Measurements from ENCODE around the gene TTYH2. TPM values are rescaled to one million over a fixed set of nuclear protein-coding genes. Genes with fewer than 3 reads are reported as not detected.
A peak's percentile ranks its signal among the peaks of the same experiment; 100 is the strongest.

TTYH2 gene
- total RNA-seq, 1 donor from 2014 or later, result 0.79 TPM

DNA sequence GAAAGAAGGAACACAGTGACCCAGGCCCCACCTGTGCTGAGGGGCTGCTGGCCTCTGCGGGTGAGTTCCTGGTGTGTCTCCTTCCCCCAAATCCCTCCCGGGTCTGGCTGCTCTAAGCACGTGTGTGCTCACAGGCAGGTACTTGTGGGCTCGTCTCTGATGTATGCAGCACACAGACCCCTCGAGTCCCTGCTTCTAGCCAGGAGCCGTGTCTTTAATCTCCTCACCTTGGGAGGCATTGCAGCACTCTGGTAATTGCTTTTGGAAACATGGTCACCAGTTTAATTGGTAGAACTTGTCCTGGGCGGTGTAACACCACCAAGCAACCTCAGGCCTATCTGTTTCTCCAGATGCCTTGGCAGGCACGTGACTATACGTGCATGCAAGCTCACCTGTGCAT is 18.7 kb upstream of the TTYH2 start:
- no peak for DNase-seq (ENCODE audit: low read depth, low spot score)

DNA sequence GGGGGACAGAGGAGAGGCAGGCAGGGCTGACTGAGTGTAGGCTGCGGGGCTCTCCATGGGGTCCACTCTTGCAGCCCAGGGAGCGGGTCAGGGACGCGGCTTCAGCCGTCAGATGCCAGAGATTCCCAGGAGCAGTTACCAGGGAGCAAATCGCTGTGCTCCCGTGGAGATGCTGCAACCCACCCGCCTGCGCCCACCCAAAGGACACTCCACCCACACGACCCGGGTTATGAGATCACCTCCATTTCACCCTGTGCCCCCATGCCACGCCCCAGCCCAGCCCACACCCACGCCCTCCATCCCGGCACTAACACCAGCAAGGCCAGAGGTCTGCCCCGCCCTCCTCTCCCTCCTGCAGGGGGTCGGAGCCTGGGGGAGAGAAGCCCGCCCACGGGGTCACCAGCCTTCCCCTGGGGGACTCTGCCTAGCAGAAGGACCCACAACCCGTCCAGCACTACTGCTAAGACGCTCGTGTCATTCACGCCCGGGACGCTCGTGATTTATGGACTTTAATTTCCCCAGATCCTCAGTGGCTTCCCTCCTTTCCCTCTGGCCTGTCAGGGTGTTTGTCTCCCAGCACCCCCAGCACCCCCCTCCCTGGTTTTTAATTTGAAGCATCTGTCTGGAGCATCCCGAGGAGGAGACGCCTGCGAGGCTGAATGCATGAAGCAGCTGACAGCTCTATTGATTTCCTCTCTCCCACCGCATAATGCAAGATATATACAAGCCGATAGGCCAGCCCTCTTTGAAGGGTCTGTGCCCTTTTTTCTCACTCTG is 16.6 kb upstream of the TTYH2 start:
- DNase-seq (ENCODE audit: low read depth, low spot score), result no peak

DNA sequence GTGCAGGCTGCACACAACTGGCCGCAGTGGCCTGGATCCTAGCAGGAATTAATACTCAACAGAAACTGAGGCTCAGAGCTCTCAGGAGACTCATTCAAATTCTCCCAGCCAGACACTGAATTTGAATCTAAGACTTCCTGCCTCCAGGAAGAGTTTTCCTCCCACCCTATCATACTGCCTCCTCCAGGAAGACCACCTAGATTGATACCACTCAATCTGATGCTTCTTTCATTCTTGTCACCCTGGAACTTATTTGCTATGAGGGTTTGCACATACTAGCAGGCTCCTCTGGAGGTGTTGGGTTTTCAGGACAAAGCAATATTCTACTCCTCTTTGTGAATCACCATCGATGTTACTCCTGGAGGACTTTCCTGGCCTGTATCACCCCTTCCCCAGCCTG is 15.6 kb upstream of the TTYH2 start:
- no peak for DNase-seq (ENCODE audit: low read depth, low spot score)

GRCh38 chr17:74198694-74199093 is 14.7 kb upstream of the TTYH2 start:
- DNase-seq (ENCODE audit: low read depth, low spot score), result no peak

DNA sequence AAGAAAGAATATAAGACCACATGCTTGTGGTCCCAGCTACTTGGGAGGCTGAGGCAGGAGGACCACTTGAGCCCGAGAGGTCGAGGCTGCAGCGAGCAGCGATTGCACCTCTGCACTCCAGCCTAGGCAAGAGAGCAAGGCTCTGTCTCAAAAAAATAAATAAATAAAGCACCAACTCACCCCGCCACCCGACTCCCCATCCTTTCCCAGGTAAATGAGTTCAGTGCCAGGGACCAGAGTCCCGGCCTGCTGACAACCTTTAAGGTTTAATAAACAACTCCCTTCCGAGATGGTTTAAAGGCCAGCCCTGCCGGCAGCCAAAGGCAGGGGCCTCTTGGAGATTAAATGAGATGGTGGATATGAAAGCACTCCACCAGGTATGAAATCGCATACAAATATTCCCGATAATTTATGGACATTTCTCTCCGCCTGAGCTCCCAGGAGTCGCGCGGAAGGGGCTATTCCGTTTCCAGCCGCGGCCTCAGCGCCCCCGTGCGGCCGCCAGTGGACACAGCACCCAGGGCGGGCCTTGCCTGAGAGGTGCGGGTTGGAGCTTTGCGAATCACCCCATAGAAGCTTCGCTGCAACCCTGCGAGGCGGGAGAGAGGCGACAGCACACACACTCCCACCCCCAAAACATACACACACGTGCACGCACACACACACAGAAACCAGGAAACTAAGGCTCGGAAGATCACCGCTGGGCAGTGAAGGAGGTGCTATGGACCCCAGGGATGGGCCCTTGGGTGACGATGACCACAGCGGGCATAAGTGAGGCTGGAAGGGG is 13.9 kb upstream of the TTYH2 start:
- DNase-seq (ENCODE audit: low read depth, low spot score), result no peak

DNA sequence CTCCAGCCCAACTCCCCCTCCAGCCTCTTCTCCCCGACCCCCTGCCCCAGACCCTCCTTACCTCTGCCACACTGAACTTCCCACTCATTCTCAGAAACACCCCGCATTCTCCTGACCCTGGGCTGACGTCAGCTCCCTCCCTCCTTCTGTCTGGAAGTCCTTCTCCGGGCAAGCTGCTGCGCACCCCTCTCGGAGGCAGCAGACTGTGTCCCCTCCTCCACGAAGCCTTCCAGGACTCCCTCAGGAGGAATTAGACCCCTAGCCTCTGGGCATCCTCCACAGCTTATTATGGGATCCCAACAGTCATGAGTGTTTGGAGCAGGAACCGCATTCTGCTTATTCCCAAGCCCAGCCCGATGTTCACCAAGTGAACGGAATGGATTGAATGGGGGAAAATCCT is 13.3 kb upstream of the TTYH2 start:
- no peak for DNase-seq (ENCODE audit: low read depth, low spot score)

DNA sequence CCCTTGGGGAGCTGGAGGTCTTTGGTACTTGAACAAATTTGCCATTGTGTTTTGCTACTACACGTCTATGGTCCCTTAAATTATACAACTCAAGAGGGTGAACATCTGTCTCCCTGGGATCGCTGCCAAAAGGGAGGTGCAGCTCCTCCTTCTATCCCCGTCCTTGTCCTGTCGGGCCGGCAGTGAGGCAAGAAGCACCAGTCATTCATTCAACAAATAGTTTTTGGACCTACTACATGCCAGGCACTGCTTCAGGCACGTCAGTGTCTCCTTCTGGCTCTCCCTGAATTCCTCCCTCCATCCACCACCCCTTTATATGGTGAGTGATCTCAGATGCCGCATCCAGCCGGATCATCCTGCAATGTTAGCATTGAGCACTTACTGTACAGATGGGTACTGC is 12.1 kb upstream of the TTYH2 start:
- DNase-seq (ENCODE audit: low read depth, low spot score), result no peak

- DNase-seq (ENCODE audit: low read depth, low spot score), result no peak
Measured at GRCh38 chr17:74201948-74202347, 11.4 kb upstream of the TTYH2 start.

DNA sequence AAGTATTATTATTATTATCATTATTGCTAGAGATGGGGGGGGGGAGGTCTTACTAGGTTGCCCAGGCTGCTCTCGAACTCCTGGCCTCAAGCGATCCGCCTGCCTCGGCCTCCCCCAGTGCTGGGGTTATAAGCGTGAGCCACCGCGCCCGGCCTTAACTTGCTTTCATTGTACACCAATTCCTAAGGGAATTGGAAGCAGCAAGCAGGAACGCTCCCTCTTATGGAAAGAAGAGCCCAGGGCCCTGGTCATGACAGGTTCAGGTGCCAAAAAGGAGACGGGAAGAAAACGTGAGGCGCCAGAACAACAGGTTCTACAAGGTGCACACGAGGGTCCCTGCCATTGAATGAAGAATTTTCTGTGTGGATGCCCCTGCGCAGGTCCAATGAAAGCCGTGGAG is 10.4 kb upstream of the TTYH2 start:
- DNase-seq (ENCODE audit: low read depth, low spot score), result no peak

DNA sequence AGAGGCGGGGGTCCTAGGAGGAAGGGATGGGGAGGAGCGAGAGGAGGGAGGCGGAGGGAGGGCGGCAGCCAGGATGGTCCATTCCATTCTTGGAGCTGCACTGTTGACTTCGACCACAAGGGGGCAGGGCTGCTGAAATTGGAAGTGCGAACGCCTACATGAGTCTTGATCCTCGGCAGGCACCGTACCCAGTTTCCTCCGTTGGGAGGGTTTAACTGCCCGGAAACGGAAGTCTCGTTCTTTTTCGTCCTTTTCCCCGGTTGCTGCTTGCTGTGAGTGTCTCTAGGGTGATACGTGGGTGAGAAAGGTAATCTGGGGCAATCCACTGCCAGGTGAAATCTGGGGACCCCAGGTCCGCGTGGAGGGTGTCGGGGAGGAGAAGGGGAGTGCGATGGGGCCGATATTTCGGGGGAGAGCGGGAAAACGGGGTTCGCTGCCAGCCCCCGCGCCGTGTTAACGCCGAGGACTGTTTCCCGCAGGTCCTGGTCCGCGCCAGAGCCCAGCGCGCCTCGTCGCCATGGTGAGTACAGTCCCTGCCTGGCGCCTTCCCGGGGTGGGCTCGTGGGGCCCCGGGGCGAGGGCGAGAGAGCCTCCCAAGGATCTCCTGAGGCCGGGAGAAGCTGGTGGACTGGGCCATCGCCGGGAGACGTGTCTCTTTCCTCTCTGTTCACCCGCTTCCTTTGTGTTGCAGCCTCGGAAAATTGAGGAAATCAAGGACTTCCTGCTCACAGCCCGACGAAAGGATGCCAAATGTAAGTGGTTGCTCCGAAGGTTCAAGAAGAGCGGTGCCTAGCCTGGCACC is 9.7 kb upstream of the TTYH2 start, which contains the start of gene RPL38:
TSS of gene RPL38 (plus strand) at position 240 of the 802 bp plus-strand sequence. CDS start at position 518, 278 bp downstream.
- DNase-seq (ENCODE audit: low read depth, low spot score), result peak; percentile 96

- DNase-seq (ENCODE audit: low read depth, low spot score), result no peak
Measured at GRCh38 chr17:74204474-74204873, 8.9 kb upstream of the TTYH2 start.

DNA sequence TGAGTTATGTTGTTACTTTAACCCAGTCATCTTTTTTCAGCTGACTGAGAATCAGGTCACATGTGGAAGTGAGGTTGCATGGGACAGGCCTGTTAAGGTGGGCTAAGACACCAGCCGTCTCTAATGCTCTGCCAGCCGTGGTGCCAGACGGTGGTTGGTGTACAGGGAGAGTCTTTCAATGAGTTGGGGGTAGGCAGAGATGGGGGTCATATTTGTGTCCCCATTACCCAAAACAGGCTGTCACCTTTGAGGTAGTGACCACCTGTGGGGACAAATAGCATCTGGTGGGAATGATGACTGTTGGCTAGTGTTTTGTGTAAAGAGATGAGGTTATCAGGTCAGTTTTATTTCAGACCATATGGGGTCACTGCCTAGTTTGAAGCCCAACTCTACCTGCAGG is 8.1 kb upstream of the TTYH2 start:
- no peak for DNase-seq (ENCODE audit: low read depth, low spot score)

DNA sequence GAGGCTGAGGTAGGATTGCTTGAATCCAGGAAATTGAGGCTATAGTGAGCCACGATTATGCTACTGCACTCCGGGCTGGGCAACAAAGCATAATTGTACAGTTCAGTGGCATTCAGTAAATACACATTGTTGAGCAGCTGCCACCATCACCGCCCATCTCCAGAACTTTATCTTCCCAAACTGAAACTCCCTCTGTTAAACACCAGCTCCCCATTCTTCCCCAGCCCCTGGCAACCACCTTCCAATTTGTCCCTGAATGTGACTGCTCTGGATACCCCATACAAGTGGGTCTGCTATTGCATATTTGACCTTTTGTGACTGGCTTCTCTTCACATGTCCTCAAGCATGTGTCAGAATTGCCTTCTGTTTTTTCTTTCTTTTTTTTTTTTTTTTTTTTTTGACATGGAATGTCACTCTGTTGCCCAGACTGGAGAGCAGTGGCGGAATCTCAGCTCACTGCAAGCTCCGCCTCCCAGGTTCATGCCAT is 7.0 kb upstream of the TTYH2 start:
- DNase-seq (ENCODE audit: low read depth, low spot score), result no peak

DNA sequence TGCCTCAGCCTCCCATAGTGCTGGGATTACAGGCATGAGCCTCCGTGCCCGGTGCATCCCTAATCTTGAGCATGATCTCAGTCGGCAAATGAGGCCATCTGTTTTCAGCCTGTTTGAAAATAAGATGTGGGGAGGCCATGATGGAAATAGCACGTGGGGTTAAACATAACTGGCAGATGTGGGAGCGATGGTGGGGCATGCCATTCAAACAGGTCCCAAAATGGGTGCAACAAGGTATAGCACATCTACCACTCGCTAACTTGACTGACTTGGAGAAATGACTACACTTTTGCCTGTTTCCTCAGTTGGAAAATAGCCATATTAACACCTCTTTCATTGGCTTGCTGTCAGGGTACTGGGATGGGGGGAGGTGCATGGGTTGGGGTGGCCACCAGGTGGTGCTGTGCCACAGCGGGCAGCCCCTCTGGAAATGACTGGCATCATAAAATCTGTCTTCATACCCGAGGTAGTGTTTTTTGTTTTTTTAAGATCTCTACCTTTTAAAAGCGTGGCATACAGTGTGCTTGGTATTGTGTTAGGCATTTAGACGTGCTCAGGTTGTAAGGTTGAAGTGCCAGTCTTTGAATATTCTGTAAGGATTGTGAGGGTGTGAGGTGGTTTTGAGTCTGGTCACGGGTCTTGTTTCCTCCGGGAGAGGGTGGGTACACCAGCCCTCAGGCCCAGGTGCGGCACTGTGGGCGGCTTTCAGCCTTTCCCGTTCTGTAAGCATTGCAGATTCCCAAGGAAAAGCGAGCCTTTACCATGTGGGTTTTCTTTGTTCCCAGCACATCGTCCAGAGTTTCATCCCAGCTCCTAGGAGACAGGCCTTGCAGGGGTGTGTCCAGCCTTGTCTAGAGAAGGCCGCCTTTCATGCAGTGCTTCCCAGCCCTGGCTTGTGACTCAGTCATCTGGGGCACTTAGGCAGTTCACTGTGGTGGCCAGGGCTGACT is 2.9 kb upstream of the TTYH2 start:
- DNase-seq (ENCODE audit: low read depth, low spot score), result peak; percentile 22

DNA sequence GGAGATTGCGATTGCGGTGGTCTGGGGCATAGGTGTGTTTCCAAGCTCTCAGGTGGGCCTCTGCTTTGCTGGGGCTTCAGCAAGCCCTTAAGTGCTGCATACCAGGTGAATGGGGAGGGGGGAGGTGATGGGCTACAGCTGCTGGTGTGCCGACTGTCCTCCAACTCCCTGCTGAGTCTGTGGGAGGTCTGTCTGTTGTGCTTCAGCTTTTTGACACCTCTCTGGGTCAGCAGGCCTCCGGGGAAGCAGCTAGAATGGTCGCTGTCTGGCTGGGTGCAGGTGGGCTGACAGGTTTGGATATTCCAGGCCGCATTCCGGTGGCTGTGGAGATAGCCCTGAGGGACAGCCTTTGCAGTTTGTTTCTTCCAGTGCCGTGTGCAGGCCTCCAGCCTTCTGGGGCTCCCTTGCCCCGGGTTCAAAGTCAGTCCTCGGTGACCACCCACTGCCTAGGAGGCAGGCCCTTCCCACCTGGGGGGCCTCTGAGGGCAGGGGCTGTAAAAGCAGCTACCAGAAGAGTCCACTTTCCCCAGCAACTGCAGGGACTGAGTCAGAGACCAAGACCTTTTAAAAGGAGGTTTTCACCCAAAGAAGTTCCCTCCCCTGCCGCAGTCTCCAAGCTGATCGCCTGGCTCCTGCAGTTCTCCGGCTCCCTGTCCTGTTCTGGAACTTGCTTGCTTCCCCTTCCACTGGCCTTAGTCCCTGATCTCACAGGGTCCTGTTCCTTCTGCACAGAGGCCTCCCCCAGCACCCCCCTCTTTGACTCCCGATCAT is 2.0 kb upstream of the TTYH2 start:
- DNase-seq (ENCODE audit: low read depth, low spot score), result no peak

DNA sequence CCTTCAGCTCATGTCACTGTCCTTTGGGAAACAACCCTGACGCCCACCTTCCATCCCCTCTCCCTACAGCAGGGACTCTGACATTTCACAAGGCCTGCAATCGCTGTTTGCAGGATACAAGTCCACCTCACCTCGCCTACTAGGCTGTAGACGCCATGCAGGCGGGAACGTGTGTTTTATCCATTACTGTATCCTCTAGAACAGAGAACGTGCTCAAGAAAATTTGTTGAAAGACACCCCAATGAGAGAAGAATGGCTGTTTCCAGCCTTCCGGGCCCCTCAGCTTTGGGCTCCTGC is 1.5 kb upstream of the TTYH2 start:
- DNase-seq (ENCODE audit: low read depth, low spot score), result no peak

DNA sequence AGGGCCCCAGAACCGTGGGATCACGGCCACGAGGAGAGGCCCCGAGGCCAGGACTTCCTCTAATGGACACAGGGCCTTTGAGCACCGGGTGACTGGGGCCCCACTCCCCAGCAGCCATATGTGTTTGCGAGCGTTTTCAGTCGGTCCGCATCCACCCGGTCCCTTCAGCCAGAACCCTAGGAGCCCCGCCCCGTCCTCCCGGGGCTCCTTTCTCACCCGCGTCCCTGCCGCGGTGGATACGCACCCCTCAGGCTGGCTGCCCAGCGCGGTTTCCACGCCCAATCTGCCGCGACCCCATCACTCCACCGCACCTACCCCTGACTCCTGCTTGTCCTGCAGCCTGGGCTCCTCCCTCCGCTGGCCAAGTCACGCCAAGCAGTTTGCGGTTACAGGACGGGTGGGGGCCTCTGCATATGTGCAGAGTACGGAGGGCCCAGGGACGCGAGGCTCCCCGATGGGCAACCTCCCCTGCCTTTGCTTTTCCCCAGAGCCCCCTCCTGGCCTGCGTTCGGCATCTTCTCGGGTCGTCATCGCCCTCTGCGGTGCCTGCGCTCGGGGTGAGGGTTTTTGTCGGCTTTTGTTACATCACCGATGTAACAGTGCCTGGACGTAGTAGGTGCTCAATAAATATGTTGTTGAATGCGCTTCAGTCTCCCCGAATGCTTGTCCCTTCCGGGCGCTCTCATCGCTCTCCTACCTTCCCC is 1.0 kb upstream of the TTYH2 start:
- DNase-seq (ENCODE audit: low read depth, low spot score), result no peak

- DNase-seq (ENCODE audit: low read depth, low spot score), result no peak
Measured at GRCh38 chr17:74213861-74214391, 555 bp downstream of the TTYH2 start.
